Stimulated activated CD4-positive, alpha-beta T cell treated with anti-CD3 and anti-CD28 coated beads, Interleukin-4, amount 100 ng/mL, for 24 hours (primary cell): ENCODE results near the gene NHEJ1.
A peak's percentile ranks its signal among the peaks of the same experiment; 100 is the strongest.

Experiments used
- DNase-seq: peaks from one replicate; pipeline ENCODE4 v3.0.0-alpha.2; 2020

NHEJ1 gene

GRCh38 chr2:219084791-219085190 is 75.8 kb downstream of the NHEJ1 start:
- DNase-seq = no peak

- no peak for DNase-seq
Measured at GRCh38 chr2:219082332-219082958, 78.2 kb downstream of the NHEJ1 start.

- no peak for DNase-seq
Measured at GRCh38 chr2:219081701-219082331, 78.8 kb downstream of the NHEJ1 start.

- DNase-seq = no peak
Measured at GRCh38 chr2:219081096-219081495, 79.5 kb downstream of the NHEJ1 start.

- DNase-seq = no peak
Measured at GRCh38 chr2:219079417-219079816, 81.2 kb downstream of the NHEJ1 start.

- DNase-seq = no peak
Measured at GRCh38 chr2:219078951-219079350, 81.7 kb downstream of the NHEJ1 start.

- no peak for DNase-seq
Measured at GRCh38 chr2:219078126-219078525, 82.5 kb downstream of the NHEJ1 start.

GRCh38 chr2:219076253-219076652 is 84.4 kb downstream of the NHEJ1 start:
- DNase-seq = no peak

GRCh38 chr2:219073413-219074129 is 87.0 kb downstream of the NHEJ1 start:
- DNase-seq = no peak

- DNase-seq = no peak
Measured at GRCh38 chr2:219072741-219073250, 87.8 kb downstream of the NHEJ1 start.

- DNase-seq = no peak
Measured at GRCh38 chr2:219071131-219071816, 89.3 kb downstream of the NHEJ1 start.

GRCh38 chr2:219065484-219065883 is 95.1 kb downstream of the NHEJ1 start:
- no peak for DNase-seq

- DNase-seq = no peak
Measured at GRCh38 chr2:219062081-219062480, 98.5 kb downstream of the NHEJ1 start.

GRCh38 chr2:219060821-219061791 is 99.5 kb downstream of the NHEJ1 start, which contains the start of gene IHH:
IHH (minus strand) TSS chr2:219060921; CDS start chr2:219060467, 454 bp downstream.
- no peak for DNase-seq

GRCh38 chr2:219059725-219060682 is 100.6 kb downstream of the NHEJ1 start:
- DNase-seq = no peak

- DNase-seq = no peak
Measured at GRCh38 chr2:219059375-219059724, 101.3 kb downstream of the NHEJ1 start.

- DNase-seq = no peak
Measured at GRCh38 chr2:219058541-219059374, 101.9 kb downstream of the NHEJ1 start.

- DNase-seq = peak; percentile 79
Measured at GRCh38 chr2:219057709-219058540, 102.7 kb downstream of the NHEJ1 start.
